ENCODE measurements around the gene CLK2.

- TF ChIP-seq, protein P1, sequence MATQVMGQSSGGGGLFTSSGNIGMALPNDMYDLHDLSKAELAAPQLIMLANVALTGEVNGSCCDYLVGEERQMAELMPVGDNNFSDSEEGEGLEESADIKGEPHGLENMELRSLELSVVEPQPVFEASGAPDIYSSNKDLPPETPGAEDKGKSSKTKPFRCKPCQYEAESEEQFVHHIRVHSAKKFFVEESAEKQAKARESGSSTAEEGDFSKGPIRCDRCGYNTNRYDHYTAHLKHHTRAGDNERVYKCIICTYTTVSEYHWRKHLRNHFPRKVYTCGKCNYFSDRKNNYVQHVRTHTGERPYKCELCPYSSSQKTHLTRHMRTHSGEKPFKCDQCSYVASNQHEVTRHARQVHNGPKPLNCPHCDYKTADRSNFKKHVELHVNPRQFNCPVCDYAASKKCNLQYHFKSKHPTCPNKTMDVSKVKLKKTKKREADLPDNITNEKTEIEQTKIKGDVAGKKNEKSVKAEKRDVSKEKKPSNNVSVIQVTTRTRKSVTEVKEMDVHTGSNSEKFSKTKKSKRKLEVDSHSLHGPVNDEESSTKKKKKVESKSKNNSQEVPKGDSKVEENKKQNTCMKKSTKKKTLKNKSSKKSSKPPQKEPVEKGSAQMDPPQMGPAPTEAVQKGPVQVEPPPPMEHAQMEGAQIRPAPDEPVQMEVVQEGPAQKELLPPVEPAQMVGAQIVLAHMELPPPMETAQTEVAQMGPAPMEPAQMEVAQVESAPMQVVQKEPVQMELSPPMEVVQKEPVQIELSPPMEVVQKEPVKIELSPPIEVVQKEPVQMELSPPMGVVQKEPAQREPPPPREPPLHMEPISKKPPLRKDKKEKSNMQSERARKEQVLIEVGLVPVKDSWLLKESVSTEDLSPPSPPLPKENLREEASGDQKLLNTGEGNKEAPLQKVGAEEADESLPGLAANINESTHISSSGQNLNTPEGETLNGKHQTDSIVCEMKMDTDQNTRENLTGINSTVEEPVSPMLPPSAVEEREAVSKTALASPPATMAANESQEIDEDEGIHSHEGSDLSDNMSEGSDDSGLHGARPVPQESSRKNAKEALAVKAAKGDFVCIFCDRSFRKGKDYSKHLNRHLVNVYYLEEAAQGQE (IDR thresholded peaks at IDR 0.05; ENCODE audit: low read depth): no peak
- no peak for TF ChIP-seq FOXM1 (IDR thresholded peaks at IDR 0.05; ENCODE audit: borderline replicate concordance, low read depth)
Measured at GRCh38 chr1:155272466-155273342, 600 bp downstream of the CLK2 start.

Data from Ishikawa (cell line).